H9 (cell line): ENCODE results near the gene TSHZ1. TPM values are rescaled to one million over a fixed set of nuclear protein-coding genes. Genes with fewer than 3 reads are reported as not detected.
A peak's percentile ranks its signal among the peaks of the same experiment; 100 is the strongest.

Experiments used
- DNase-seq: peaks from one replicate; pipeline ENCODE4 v3.0.0-alpha.2; 2017
- H2AFZ ChIP-seq: one replicate; pipeline ENCODE4 v1.6.1; 2013; ENCODE audit warnings: mild to moderate bottlenecking, low read length, control low read depth, moderate library complexity
- H2AK5ac ChIP-seq: 2 replicates; pipeline ENCODE4 v1.6.1; 2013; ENCODE audit warnings: low read length, control low read depth, mixed read lengths; ENCODE audit not compliant: insufficient read length
- H2BK120ac ChIP-seq: one replicate; pipeline ENCODE4 v1.6.1; 2013; ENCODE audit warnings: low read depth, mild to moderate bottlenecking, low read length, control low read depth, inconsistent platforms; ENCODE audit not compliant: poor library complexity, severe bottlenecking
- H2BK12ac ChIP-seq: 2 replicates; pipeline ENCODE4 v1.6.1; 2013; ENCODE audit warnings: low read length, control low read depth, mixed read lengths, low read depth; ENCODE audit not compliant: insufficient read length
- H2BK15ac ChIP-seq: 2 replicates; pipeline ENCODE4 v1.6.1; 2013; ENCODE audit warnings: low read depth, low read length, control low read depth
- H2BK20ac ChIP-seq: one replicate; pipeline ENCODE4 v1.6.1; 2013; ENCODE audit warnings: low read depth, mild to moderate bottlenecking, low read length, control low read depth, inconsistent platforms; ENCODE audit not compliant: poor library complexity, severe bottlenecking
- H2BK5ac ChIP-seq: 2 replicates; pipeline ENCODE4 v1.6.1; 2013; ENCODE audit warnings: low read length, control low read depth, mixed read lengths; ENCODE audit not compliant: insufficient read length
- H3K14ac ChIP-seq: 2 replicates; pipeline ENCODE4 v1.6.1; 2013; ENCODE audit warnings: low read length, control low read depth; ENCODE audit not compliant: insufficient read depth
- H3K18ac ChIP-seq: 2 replicates; pipeline ENCODE4 v1.6.1; 2013; ENCODE audit warnings: low read depth, mild to moderate bottlenecking, mixed read lengths, low read length, control low read depth; ENCODE audit not compliant: insufficient read length
- H3K23ac ChIP-seq: 2 replicates; pipeline ENCODE4 v1.6.1; 2013; ENCODE audit warnings: low read length, control low read depth, mixed read lengths, low read depth; ENCODE audit not compliant: insufficient read length
- H3K23me2 ChIP-seq: 2 replicates; pipeline ENCODE4 v1.6.1; 2013; ENCODE audit warnings: low read depth, mild to moderate bottlenecking, mixed read lengths, low read length, control low read depth; ENCODE audit not compliant: insufficient read length, poor library complexity, severe bottlenecking
- H3K27ac ChIP-seq: 2 replicates; pipeline ENCODE4 v1.5.1; 2013; ENCODE audit warnings: low read length, control low read depth, mixed read lengths, low read depth; ENCODE audit not compliant: insufficient read length
- H3K27me3 ChIP-seq: 2 replicates; pipeline ENCODE4 v1.6.1; 2013; ENCODE audit warnings: low read length, control low read depth, inconsistent platforms; ENCODE audit not compliant: insufficient read depth
- H3K4ac ChIP-seq: 2 replicates; pipeline ENCODE4 v1.6.1; 2013; ENCODE audit warnings: low read depth, mild to moderate bottlenecking, control low read depth, inconsistent platforms, low read length, moderate library complexity
- H3K4me1 ChIP-seq: 2 replicates; pipeline ENCODE4 v1.6.1; 2013; ENCODE audit warnings: low read length, control low read depth, inconsistent platforms; ENCODE audit not compliant: insufficient read depth
- H3K4me2 ChIP-seq: 2 replicates; pipeline ENCODE4 v1.6.1; 2013; ENCODE audit warnings: low read length, control low read depth, mixed read lengths; ENCODE audit not compliant: insufficient read length, insufficient read depth
- H3K56ac ChIP-seq: 2 replicates; pipeline ENCODE4 v1.6.1; 2013; ENCODE audit warnings: low read depth, mild to moderate bottlenecking, mixed read lengths, low read length, control low read depth; ENCODE audit not compliant: insufficient read length
- H3K79me1 ChIP-seq: 2 replicates; pipeline ENCODE4 v1.6.1; 2013; ENCODE audit warnings: low read depth, mild to moderate bottlenecking, moderate library complexity, low read length, control low read depth, inconsistent platforms; ENCODE audit not compliant: insufficient read depth, poor library complexity, severe bottlenecking
- H3K79me2 ChIP-seq: 2 replicates; pipeline ENCODE4 v1.6.1; 2013; ENCODE audit warnings: low read length, control low read depth, inconsistent platforms; ENCODE audit not compliant: insufficient read depth
- H3K9ac ChIP-seq: 2 replicates; pipeline ENCODE4 v1.6.1; 2013; ENCODE audit warnings: low read length, control low read depth, mixed read lengths; ENCODE audit not compliant: insufficient read length; ENCODE audit errors: extremely low read depth
- H3K9me3 ChIP-seq: one replicate; pipeline ENCODE4 v1.6.1; 2013; ENCODE audit warnings: low read depth, low read length, inconsistent platforms; ENCODE audit not compliant: control insufficient read depth
- H3T11ph ChIP-seq: one replicate; pipeline ENCODE4 v1.6.1; 2013; ENCODE audit warnings: mild to moderate bottlenecking, low read length, control low read depth, inconsistent platforms
- H4K20me1 ChIP-seq: one replicate; pipeline ENCODE4 v1.6.1; 2013; ENCODE audit not compliant: control insufficient read depth, insufficient read length, insufficient read depth
- H4K5ac ChIP-seq: 2 replicates; pipeline ENCODE4 v1.6.1; 2013; ENCODE audit warnings: low read depth, mild to moderate bottlenecking, mixed read lengths, low read length, control low read depth; ENCODE audit not compliant: insufficient read length
- H4K8ac ChIP-seq: replicated peaks from 2 replicates; pipeline ENCODE4 v1.6.1; 2013; ENCODE audit warnings: low read length, control low read depth, mixed read lengths, low read depth; ENCODE audit not compliant: insufficient read length
- H4K91ac ChIP-seq: 2 replicates; pipeline ENCODE4 v1.6.1; 2013; ENCODE audit warnings: low read depth, mild to moderate bottlenecking, moderate library complexity, mixed read lengths, low read length, control low read depth; ENCODE audit not compliant: insufficient read length
- H3K27ac Mint-ChIP-seq, 3 experiments: 2 replicates in 2 of 3; 3 replicates in 1 of 3; pipeline ENCODE4 v1.8.0; 2020 to 2021; ENCODE audit warnings: mixed read lengths in 3 of 3, mild to moderate bottlenecking in 1 of 3, moderate library complexity in 1 of 3
- H3K27me3 Mint-ChIP-seq: 2 replicates; pipeline ENCODE4 v1.8.0; 2021; ENCODE audit warnings: low read depth, mild to moderate bottlenecking, moderate library complexity, mixed read lengths
- H3K36me3 Mint-ChIP-seq, 3 experiments: 2 replicates in 2 of 3; 3 replicates in 1 of 3; pipeline ENCODE4 v1.8.0; 2020 to 2021; ENCODE audit warnings: low read depth in 3 of 3, mixed read lengths in 3 of 3; ENCODE audit not compliant: insufficient read depth in 1 of 3
- H3K4me1 Mint-ChIP-seq, 2 experiments: 2 replicates each; pipeline ENCODE4 v1.8.0; 2020; ENCODE audit warnings: mixed read lengths in 2 of 2
- H3K4me3 Mint-ChIP-seq, 2 experiments: 2 replicates in 1 of 2; 3 replicates in 1 of 2; pipeline ENCODE4 v1.8.0; 2020 to 2021; ENCODE audit warnings: mild to moderate bottlenecking in 2 of 2, mixed read lengths in 2 of 2, moderate library complexity in 1 of 2
- H3K9me3 Mint-ChIP-seq, 2 experiments: 2 replicates in 1 of 2; 3 replicates in 1 of 2; pipeline ENCODE4 v1.8.0; 2020; ENCODE audit warnings: mild to moderate bottlenecking in 2 of 2, mixed read lengths in 2 of 2, moderate library complexity in 1 of 2
- CTCF ChIP-seq: fragments of 200-600 bp; sonication (generic); conservative IDR thresholded peaks from 3 replicates; pipeline ENCODE4 v1.8.0; 2021; ENCODE audit warnings: antibody characterized with exemption, mild to moderate bottlenecking
- WGBS: extraction: QIAGEN DNeasy Blood & Tissue Kit; methylation state at CpG from one replicate; pipeline ENCODE4 v1.1.7; 2013; ENCODE audit warnings: missing lambda C conversion rate, low lambda C conversion rate, mixed read lengths; ENCODE audit not compliant: insufficient read length; ENCODE audit errors: extremely low coverage; 5-methylcytosine and 5-hydroxymethylcytosine counted together
- long read RNA-seq: library from polyadenylated mRNA; unstranded; transcript quantifications from one replicate; pipeline ENCODE4 v2.0.0, GENCODE V29; 2020
- total RNA-seq: library from RNA; stranded (reverse); gene quantifications from 2 replicates; pipeline ENCODE4 v1.2.1, GENCODE V29; 2021

TSHZ1 gene
- 0.15 and 0.24 TPM in 2 replicates for total RNA-seq
- long read RNA-seq: 0 reads

DNA sequence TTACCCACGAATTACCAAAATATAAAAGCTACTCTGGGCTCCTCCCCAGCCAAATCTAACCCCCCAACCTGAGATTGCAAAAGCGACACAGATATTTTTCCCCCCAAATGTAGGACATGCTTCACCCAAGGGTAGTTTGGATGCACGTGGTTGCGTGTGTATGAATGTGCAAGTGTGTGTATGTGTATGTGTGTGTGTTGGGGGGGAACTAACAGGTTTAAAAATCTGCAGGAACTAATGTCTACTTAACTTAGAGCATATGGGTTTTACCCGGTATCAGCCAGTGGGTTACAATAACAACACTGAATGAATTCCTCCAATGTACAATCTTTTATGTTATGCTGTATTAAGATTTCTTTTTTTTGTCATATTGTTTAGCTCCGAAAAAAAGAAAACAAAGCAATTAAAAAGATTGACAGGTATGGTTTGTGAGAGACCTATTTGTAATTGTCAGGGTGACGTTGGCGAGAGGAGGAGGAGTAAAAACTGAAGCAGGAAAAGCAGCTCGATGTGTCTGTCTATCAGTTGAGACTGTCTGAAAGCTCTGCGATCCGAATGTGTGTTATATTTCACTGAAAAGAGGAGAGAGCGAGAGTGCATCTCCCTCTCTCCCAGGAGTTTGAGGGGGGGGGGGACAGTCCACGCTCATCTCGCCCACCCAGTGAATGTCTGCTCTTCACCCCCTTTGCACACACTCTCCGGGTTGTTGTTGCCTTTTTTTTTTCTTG, at the start of gene TSHZ1:
Gene TSHZ1, plus strand, starts transcription at position 524 of the 728 bp plus-strand sequence. CDS start 1,080 bp downstream, outside the sequence.
- Histone ChIP-seq H4K5ac (no peak within 1 kb of the TSS), H2BK12ac (no peak within 1 kb of the TSS), H3K27me3 (peaks cover 50% of the 10 kb centered on the region), H3K9ac (peak within 1 kb of the TSS; percentile 47), H3K27ac (no peak within 1 kb of the TSS), H3K4ac (no peak within 1 kb of the TSS), H4K91ac (no peak within 1 kb of the TSS), H2BK5ac (no peak within 1 kb of the TSS), H2BK120ac (no peak within 1 kb of the TSS), H4K8ac (no peak within 1 kb of the TSS), H3K18ac (no peak within 1 kb of the TSS), H3K14ac (no peak within 1 kb of the TSS; the same call in 1 of the 2 replicates), H2AK5ac (no peak within 1 kb of the TSS), H3K79me2 (no peaks in the 10 kb centered on the region), H4K20me1 (no peaks in the 10 kb centered on the region), H2BK15ac (no peak within 1 kb of the TSS), H3K23me2 (peaks cover 20% of the 10 kb centered on the region), H3K56ac (no peak within 1 kb of the TSS), H3T11ph (no peak within 1 kb of the TSS), H3K4me1 (no peaks in the 10 kb centered on the region; the same call in 1 of the 2 replicates), H3K23ac (no peak within 1 kb of the TSS), H3K79me1 (no peaks in the 10 kb centered on the region), H2BK20ac (no peak within 1 kb of the TSS), H2AFZ (no peak within 1 kb of the TSS), H3K9me3 (no peaks in the 10 kb centered on the region), H3K4me2 (peak within 1 kb of the TSS; percentile 97)
- peaks cover 0 to 7% of the 10 kb centered on the region in 2 experiments; a peak in 1 of 5 replicates for H3K9me3 Mint-ChIP-seq
- TF ChIP-seq CTCF: no peak
- H3K4me1 Mint-ChIP-seq: peaks cover 44 to 52% of the 10 kb centered on the region in 2 experiments
- H3K27ac Mint-ChIP-seq: no peak within 1 kb of the TSS
- peaks cover 0 to 2% (median 0%) of the 10 kb centered on the region in 3 experiments; a peak in 2 of 7 replicates for H3K36me3 Mint-ChIP-seq
- peak within 1 kb of the TSS; percentile 75 to 95 for H3K4me3 Mint-ChIP-seq
- no CpG with 5 or more reads among the region's 15 CpGs for WGBS
- H3K27me3 Mint-ChIP-seq: peaks cover 83% of the 10 kb centered on the region
- peak; percentile 40 for DNase-seq
